Measurements from ENCODE around the gene CNOT6.
"Not testable (repeated sequence)": the region's sequence is repeated elsewhere in the genome, so short reads cannot be mapped to it uniquely, and the experiment has no call there.

CNOT6 gene

DNA sequence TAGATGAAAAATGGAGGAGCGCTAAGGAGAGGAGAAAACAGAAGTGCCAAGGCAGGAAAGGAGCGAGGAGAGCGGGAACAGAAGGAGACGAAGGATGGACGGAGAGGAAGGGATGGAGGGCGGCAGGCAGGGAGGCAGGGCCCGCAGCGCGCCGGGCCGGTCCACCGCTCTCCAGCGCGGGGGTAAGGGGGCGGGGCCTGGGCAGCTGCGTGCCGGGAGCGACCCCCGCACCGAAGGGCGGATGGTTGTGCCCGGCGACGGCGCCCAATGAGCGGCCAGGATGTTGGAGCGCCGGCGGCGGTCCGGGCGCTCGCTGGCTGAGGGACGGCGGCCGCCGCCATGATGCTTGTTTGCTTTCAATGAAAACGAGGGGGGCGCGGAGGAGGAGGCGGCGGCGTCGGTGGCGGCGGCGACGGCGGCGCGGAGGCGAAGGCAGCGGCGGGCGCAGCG is at the start of gene CNOT6:
CNOT6 (plus strand) TSS at position 320 of the 450 bp plus-strand sequence. CDS start 34,898 bp downstream, outside the sequence.
- Histone ChIP-seq H3K4me3 (ENCODE audit: insufficient read depth, low read length, poor library complexity, severe bottlenecking) (peak within 1 kb of the TSS; percentile 86), H3K9me2 (replicated peaks; ENCODE audit: insufficient read depth, low read length) (no peaks in the 10 kb centered on the region), H3K79me2 (ENCODE audit: insufficient read depth, low read length) (peaks cover 46% of the 10 kb centered on the region), H2AFZ (ENCODE audit: low read depth, low read length, severe bottlenecking) (peak within 1 kb of the TSS; percentile 83), H3K9ac (ENCODE audit: low read length) (peak within 1 kb of the TSS; percentile 95), H3F3A (ENCODE audit: insufficient read depth) (no peaks in the 10 kb centered on the region), H3K27me3 (ENCODE audit: low read length) (no peaks in the 10 kb centered on the region), H3K9me3 (ENCODE audit: insufficient read depth, low read length) (no peaks in the 10 kb centered on the region), H3K4me2 (ENCODE audit: low read depth, low read length, poor library complexity, severe bottlenecking) (peak within 1 kb of the TSS; percentile 84), H3K36me3 (ENCODE audit: low read length) (no peaks in the 10 kb centered on the region), H4K20me1 (ENCODE audit: low read depth, low read length) (no peaks in the 10 kb centered on the region; the same call in 1 of the 2 replicates), H3K27ac (ENCODE audit: low read depth, low read length) (peak within 1 kb of the TSS; percentile 65)
- TF ChIP-seq, protein P1, sequence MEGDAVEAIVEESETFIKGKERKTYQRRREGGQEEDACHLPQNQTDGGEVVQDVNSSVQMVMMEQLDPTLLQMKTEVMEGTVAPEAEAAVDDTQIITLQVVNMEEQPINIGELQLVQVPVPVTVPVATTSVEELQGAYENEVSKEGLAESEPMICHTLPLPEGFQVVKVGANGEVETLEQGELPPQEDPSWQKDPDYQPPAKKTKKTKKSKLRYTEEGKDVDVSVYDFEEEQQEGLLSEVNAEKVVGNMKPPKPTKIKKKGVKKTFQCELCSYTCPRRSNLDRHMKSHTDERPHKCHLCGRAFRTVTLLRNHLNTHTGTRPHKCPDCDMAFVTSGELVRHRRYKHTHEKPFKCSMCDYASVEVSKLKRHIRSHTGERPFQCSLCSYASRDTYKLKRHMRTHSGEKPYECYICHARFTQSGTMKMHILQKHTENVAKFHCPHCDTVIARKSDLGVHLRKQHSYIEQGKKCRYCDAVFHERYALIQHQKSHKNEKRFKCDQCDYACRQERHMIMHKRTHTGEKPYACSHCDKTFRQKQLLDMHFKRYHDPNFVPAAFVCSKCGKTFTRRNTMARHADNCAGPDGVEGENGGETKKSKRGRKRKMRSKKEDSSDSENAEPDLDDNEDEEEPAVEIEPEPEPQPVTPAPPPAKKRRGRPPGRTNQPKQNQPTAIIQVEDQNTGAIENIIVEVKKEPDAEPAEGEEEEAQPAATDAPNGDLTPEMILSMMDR (IDR thresholded peaks at IDR 0.05; ENCODE audit: insufficient read depth, low read length, poor library complexity, severe bottlenecking) = no peak
- TF ChIP-seq EZH2phosphoT487 (conservative IDR thresholded peaks at IDR 0.05; ENCODE audit: low read length) = no peak

DNA sequence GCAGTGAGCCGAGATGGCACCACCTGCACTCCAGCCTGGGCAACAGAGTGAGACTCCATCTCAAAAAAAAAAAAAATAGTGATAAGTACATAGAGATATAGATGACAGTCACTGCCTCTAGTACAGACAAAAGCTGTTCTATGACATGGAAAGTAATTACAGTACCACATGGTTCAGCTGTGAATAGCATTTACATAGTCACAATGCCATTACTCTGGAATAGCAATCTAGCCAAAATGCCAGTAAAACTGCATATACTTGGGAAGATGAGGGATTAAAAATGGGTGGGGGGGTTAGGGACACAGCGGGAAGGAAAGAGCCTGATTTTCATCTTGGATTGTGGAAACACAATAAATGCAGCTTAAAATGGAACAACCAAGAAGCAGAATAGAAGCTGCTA is 39.4 kb upstream of the CNOT6 start:
- H3K9me3 ChIP-seq (ENCODE audit: insufficient read depth, low read length) = no peaks in the 10 kb centered on the region
- H3K36me3 ChIP-seq (ENCODE audit: low read length) = no peaks in the 10 kb centered on the region
- H3K4me2 ChIP-seq (ENCODE audit: low read depth, low read length, poor library complexity, severe bottlenecking) = no peak overlapping the region
- no peaks in the 10 kb centered on the region for H3K79me2 ChIP-seq (ENCODE audit: insufficient read depth, low read length)
- H3K27ac ChIP-seq (ENCODE audit: low read depth, low read length) = no peak overlapping the region
- no peaks in the 10 kb centered on the region for H4K20me1 ChIP-seq (ENCODE audit: low read depth, low read length)
- no peak overlapping the region for H2AFZ ChIP-seq (ENCODE audit: low read depth, low read length, severe bottlenecking)
- H3F3A ChIP-seq (ENCODE audit: insufficient read depth) = no peaks in the 10 kb centered on the region
- no peak overlapping the region for H3K4me3 ChIP-seq (ENCODE audit: insufficient read depth, low read length, poor library complexity, severe bottlenecking)
- TF ChIP-seq, protein P1 (IDR thresholded peaks at IDR 0.05; ENCODE audit: insufficient read depth, low read length, poor library complexity, severe bottlenecking) = no peak
- TF ChIP-seq EZH2phosphoT487 (conservative IDR thresholded peaks at IDR 0.05; ENCODE audit: low read length) = no peak
- H3K27me3 ChIP-seq (ENCODE audit: low read length) = no peaks in the 10 kb centered on the region
- H3K9ac ChIP-seq (ENCODE audit: low read length) = no peak overlapping the region
- no peaks in the 10 kb centered on the region for H3K9me2 ChIP-seq (replicated peaks; ENCODE audit: insufficient read depth, low read length)

DNA sequence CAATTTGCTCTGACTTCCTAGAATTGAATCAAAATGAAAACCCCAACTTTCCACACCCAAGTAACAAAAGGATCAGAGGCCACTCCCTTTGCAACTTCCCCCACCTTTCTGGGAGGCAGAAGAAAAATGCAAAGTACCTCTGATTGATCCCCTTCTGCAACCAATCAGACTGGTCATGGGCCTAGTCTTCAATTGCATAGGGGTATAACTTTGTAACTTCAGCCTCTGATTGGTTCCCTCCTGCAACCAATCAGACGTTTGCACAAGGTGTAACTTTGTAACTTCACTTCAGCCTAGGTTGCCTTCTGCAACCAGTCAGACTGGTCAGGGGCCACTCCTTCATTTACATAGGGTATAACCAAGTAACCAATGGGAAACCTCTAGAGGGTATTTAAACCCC is 38.3 kb upstream of the CNOT6 start:
- TF ChIP-seq EZH2phosphoT487 (conservative IDR thresholded peaks at IDR 0.05; ENCODE audit: low read length) = no peak
- Histone ChIP-seq H3K27ac (ENCODE audit: low read depth, low read length) (no peak overlapping the region), H3K27me3 (ENCODE audit: low read length) (no peaks in the 10 kb centered on the region), H3F3A (ENCODE audit: insufficient read depth) (no peaks in the 10 kb centered on the region), H3K9me2 (replicated peaks; ENCODE audit: insufficient read depth, low read length) (no peaks in the 10 kb centered on the region), H3K9me3 (ENCODE audit: insufficient read depth, low read length) (no peaks in the 10 kb centered on the region), H2AFZ (ENCODE audit: low read depth, low read length, severe bottlenecking) (no peak overlapping the region), H3K4me2 (ENCODE audit: low read depth, low read length, poor library complexity, severe bottlenecking) (no peak overlapping the region), H3K9ac (ENCODE audit: low read length) (no peak overlapping the region), H3K36me3 (ENCODE audit: low read length) (no peaks in the 10 kb centered on the region), H4K20me1 (ENCODE audit: low read depth, low read length) (no peaks in the 10 kb centered on the region), H3K4me3 (ENCODE audit: insufficient read depth, low read length, poor library complexity, severe bottlenecking) (no peak overlapping the region), H3K79me2 (ENCODE audit: insufficient read depth, low read length) (no peaks in the 10 kb centered on the region)

DNA sequence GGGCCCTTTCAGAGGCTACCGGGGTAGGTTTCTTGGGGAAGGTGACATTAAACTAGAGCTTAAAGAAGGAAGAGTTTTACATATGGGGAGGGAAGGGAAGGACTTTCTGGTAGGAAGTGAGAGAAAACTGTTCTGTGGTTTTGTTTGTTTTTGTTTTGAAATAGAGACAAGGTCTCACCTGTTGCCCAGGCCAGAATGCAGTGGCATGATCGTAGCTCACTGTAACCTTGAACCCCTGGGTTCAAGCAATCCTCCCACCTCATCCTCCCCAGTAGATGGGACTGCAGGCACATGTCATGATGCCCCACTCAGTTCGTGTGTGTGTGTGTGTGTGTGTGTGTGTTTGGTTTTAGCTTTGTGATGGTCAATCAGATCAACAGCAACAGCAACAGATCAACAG is 37.4 kb upstream of the CNOT6 start:
- H3K27me3 ChIP-seq (ENCODE audit: low read length) = no peaks in the 10 kb centered on the region
- H3F3A ChIP-seq (ENCODE audit: insufficient read depth) = no peaks in the 10 kb centered on the region
- H3K9ac ChIP-seq (ENCODE audit: low read length) = no peak overlapping the region
- H3K4me2 ChIP-seq (ENCODE audit: low read depth, low read length, poor library complexity, severe bottlenecking) = no peak overlapping the region
- H3K9me2 ChIP-seq (replicated peaks; ENCODE audit: insufficient read depth, low read length) = no peaks in the 10 kb centered on the region
- H3K36me3 ChIP-seq (ENCODE audit: low read length) = no peaks in the 10 kb centered on the region
- TF ChIP-seq, protein P1 (IDR thresholded peaks at IDR 0.05; ENCODE audit: insufficient read depth, low read length, poor library complexity, severe bottlenecking) = no peak
- no peak for TF ChIP-seq EZH2phosphoT487 (conservative IDR thresholded peaks at IDR 0.05; ENCODE audit: low read length)
- no peaks in the 10 kb centered on the region for H4K20me1 ChIP-seq (ENCODE audit: low read depth, low read length)
- no peak overlapping the region for H3K4me3 ChIP-seq (ENCODE audit: insufficient read depth, low read length, poor library complexity, severe bottlenecking)
- H3K9me3 ChIP-seq (ENCODE audit: insufficient read depth, low read length) = no peaks in the 10 kb centered on the region
- no peak overlapping the region for H2AFZ ChIP-seq (ENCODE audit: low read depth, low read length, severe bottlenecking)
- no peak overlapping the region for H3K27ac ChIP-seq (ENCODE audit: low read depth, low read length)
- no peaks in the 10 kb centered on the region for H3K79me2 ChIP-seq (ENCODE audit: insufficient read depth, low read length)

DNA sequence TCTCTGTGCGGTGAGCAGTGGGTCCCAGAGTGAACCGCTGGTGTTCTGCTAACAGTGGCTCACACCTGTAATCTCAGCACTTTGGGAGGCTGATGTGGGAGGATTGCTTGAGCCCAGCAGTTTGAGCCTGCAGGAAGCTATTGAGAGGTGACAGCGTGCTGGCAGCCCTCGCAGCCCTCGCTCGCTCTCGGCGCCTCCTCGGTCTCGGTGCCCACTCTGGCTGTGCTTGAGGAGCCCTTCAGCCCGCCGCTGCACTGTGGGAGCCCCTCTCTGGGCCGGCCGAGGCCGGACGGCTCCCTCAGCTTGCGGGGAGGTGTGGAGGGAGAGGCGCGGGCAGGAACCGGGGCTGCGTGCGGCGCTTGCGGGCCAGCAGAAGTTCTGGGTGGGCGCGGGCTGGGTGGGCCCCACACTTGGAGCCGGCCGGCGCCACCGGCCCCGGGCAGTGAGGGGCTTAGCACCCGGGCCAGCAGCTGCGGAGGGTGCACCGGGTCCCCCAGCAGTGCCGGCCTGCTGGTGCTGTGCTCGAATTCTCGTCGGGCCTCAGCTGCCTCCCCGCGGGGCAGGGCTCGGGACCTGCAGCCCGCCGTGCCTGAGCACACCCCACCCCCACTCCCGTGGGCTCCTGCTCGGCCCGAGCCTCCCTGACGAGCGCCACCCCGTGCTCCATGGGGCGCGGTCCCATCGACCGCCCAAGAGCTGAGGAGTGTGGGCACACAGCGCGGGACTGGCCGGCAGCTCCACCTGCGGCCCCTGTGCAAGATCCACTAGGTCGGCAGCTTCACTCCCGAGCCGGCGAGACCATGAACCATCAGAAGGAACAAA is 35.1 kb upstream of the CNOT6 start:
- H3K79me2 ChIP-seq (ENCODE audit: insufficient read depth, low read length); H3K27ac ChIP-seq (ENCODE audit: low read depth, low read length); H3F3A ChIP-seq (ENCODE audit: insufficient read depth); H3K4me3 ChIP-seq (ENCODE audit: insufficient read depth, low read length, poor library complexity, severe bottlenecking); H4K20me1 ChIP-seq (ENCODE audit: low read depth, low read length); H3K27me3 ChIP-seq (ENCODE audit: low read length); H3K9me2 ChIP-seq (replicated peaks; ENCODE audit: insufficient read depth, low read length); H2AFZ ChIP-seq (ENCODE audit: low read depth, low read length, severe bottlenecking); H3K36me3 ChIP-seq (ENCODE audit: low read length); H3K9ac ChIP-seq (ENCODE audit: low read length); H3K4me2 ChIP-seq (ENCODE audit: low read depth, low read length, poor library complexity, severe bottlenecking); H3K9me3 ChIP-seq (ENCODE audit: insufficient read depth, low read length): not testable (repeated sequence)
